OCI-LY7 (cell line): ENCODE measurements around the gene PIGM. TPM values are rescaled to one million over a fixed set of nuclear protein-coding genes. Genes with fewer than 3 reads are reported as not detected.

Experiments used
- BruUV-seq: library from RNA; stranded (reverse); fragments of 400-500 nt; replicated peaks from 2 replicates; lab custom pipeline; 2021; lab: Mats Ljungman, UMichigan
- CTCF ChIA-PET: fragments of 300-600 bp; sonication (Branson Sonifier 250); formaldehyde crosslinking; loops from one replicate; lab custom pipeline; 2022; ENCODE audit warnings: antibody characterized with exemption; ENCODE audit not compliant: unreplicated experiment; lab: Charles Lee
- POLR2A ChIA-PET: fragments of 300-600 bp; sonication (Branson Sonifier 250); formaldehyde crosslinking; loops from one replicate; lab custom pipeline; 2022; ENCODE audit warnings: antibody characterized with exemption; lab: Charles Lee
- DNase-seq: peaks from one replicate; pipeline ENCODE4 v3.0.0-alpha.2; 2015; ENCODE audit warnings: low spot score
- H2AFZ ChIP-seq: fragments of 200-600 bp; sonication (generic), shearing (Covaris generic); 2 replicates; pipeline ENCODE4 v1.6.1; 2014; ENCODE audit warnings: mild to moderate bottlenecking, antibody characterized with exemption, low read length, moderate library complexity
- H3K27ac ChIP-seq: fragments of 200-600 bp; sonication (generic); 2 replicates; pipeline ENCODE4 v1.5.1; 2014; ENCODE audit warnings: mixed run types, low read depth, mild to moderate bottlenecking, moderate library complexity, low read length, inconsistent platforms; ENCODE audit not compliant: poor library complexity, severe bottlenecking
- H3K36me3 ChIP-seq: fragments of 200-600 bp; sonication (generic); 2 replicates; pipeline ENCODE4 v1.6.1; 2014; ENCODE audit warnings: mild to moderate bottlenecking, antibody characterized with exemption, low read length, moderate library complexity, mixed read lengths; ENCODE audit not compliant: insufficient read depth
- H3K4me1 ChIP-seq: fragments of 200-600 bp; sonication (generic); 2 replicates; pipeline ENCODE4 v1.5.1; 2014; ENCODE audit warnings: mild to moderate bottlenecking, low read length; ENCODE audit not compliant: insufficient read depth, poor library complexity, severe bottlenecking
- H3K4me2 ChIP-seq: fragments of 200-600 bp; sonication (generic); 2 replicates; pipeline ENCODE4 v1.6.1; 2014; ENCODE audit warnings: mild to moderate bottlenecking, low read length
- H3K4me3 ChIP-seq: fragments of 200-600 bp; sonication (generic); 2 replicates; pipeline ENCODE4 v1.5.1; 2014; ENCODE audit warnings: mild to moderate bottlenecking, low read depth, low read length; ENCODE audit not compliant: poor library complexity, severe bottlenecking
- H3K79me2 ChIP-seq: fragments of 200-600 bp; sonication (generic); 2 replicates; pipeline ENCODE4 v1.6.1; 2016; ENCODE audit warnings: low read depth, mild to moderate bottlenecking, low read length, moderate library complexity, mixed read lengths; ENCODE audit not compliant: insufficient read depth
- H3K9me2 ChIP-seq: fragments of 200-600 bp; sonication (generic); 2 replicates; pipeline ENCODE4 v1.6.1; 2016; ENCODE audit warnings: mild to moderate bottlenecking, low read length, mixed read lengths; ENCODE audit not compliant: insufficient read depth
- H3K9me3 ChIP-seq: fragments of 200-600 bp; sonication (generic); 2 replicates; pipeline ENCODE4 v1.6.1; 2014; ENCODE audit warnings: mild to moderate bottlenecking, mixed run types, low read length, mixed read lengths
- H4K20me1 ChIP-seq: fragments of 200-600 bp; sonication (generic); 2 replicates; pipeline ENCODE4 v1.6.1; 2014; ENCODE audit warnings: mild to moderate bottlenecking, antibody characterized with exemption, low read length, moderate library complexity, mixed read lengths; ENCODE audit not compliant: insufficient read depth
- CTCF ChIP-seq: fragments of 200-600 bp; sonication (generic); conservative IDR thresholded peaks from 2 replicates; pipeline ENCODE4 v1.5.1; 2014; ENCODE audit warnings: mild to moderate bottlenecking, antibody characterized with exemption, low read length, moderate library complexity, mixed read lengths
- EZH2phosphoT487 ChIP-seq: fragments of 200-600 bp; sonication (generic); IDR thresholded peaks from 2 replicates; pipeline ENCODE4 v1.6.1; 2018; ENCODE audit warnings: low read depth, borderline replicate concordance, mild to moderate bottlenecking, mixed run types, antibody characterized with exemption, low read length, moderate library complexity, mixed read lengths
- intact Hi-C: fragments of 100-400 bp; cut with micrococcal nuclease; formaldehyde crosslinking; loops from one replicate; pipeline ENCODE4 v1.10.0; 2022; ENCODE audit not compliant: unreplicated experiment
- total RNA-seq, 2 experiments: library from RNA; depleted of rRNA in 1 of 2; stranded (reverse); fragments of >200 nt in 1 of 2; shearing (Covaris generic) in 1 of 2; gene quantifications; 2 replicates each; pipeline ENCODE4 v1.2.3, GENCODE V29; 2014 to 2022

PIGM gene
- total RNA-seq, 2 experiments from 2014 or later = 4.2 to 5.1 TPM

GRCh38 chr1:160045653-160046052 is 13.9 kb upstream of the PIGM start:
- intact Hi-C loops = no loop called here
- H3K4me2 ChIP-seq = no peak overlapping the region
- CTCF ChIA-PET = interaction anchor here (0.9 to 2.7 kb wide), 4 partner anchors 8 to 40 kb away, joined by 3 to 19 read pairs (median 4); partner anchors contain the start of gene KCNJ9

GRCh38 chr1:160043543-160043942 is 11.8 kb upstream of the PIGM start:
- Histone ChIP-seq H3K27ac (no peak overlapping the region), H3K79me2 (no peaks in the 10 kb centered on the region), H2AFZ (no peak overlapping the region), H3K4me2 (no peak overlapping the region), H3K36me3 (no peaks in the 10 kb centered on the region), H3K4me3 (no peak overlapping the region), H3K4me1 (peaks cover 18% of the 10 kb centered on the region), H4K20me1 (no peaks in the 10 kb centered on the region), H3K9me2 (no peaks in the 10 kb centered on the region), H3K9me3 (no peaks in the 10 kb centered on the region)
- POLR2A ChIA-PET = interaction anchor here (1.6 kb wide), 1 partner anchor 10 kb away, joined by 7 read pairs; no protein-coding TSS in a partner anchor
- DNase-seq = no peak
- intact Hi-C loops = no loop called here
- CTCF ChIA-PET = no interaction called here
- BruUV-seq = no TSS peak
- TF ChIP-seq EZH2phosphoT487 = no peak
- TF ChIP-seq CTCF = no peak

More at GRCh38 chr1:160045653-160046052, 13.9 kb upstream of the PIGM start:
- H4K20me1 ChIP-seq = no peaks in the 10 kb centered on the region
- no peak for TF ChIP-seq CTCF
- no peak for TF ChIP-seq EZH2phosphoT487
- POLR2A ChIA-PET = interaction anchor here (0.6 to 3.4 kb wide), 2 partner anchors 15 to 36 kb away, joined by 3 to 15 read pairs; partner anchors contain the start of gene KCNJ9
- no peak overlapping the region for H3K27ac ChIP-seq
- H2AFZ ChIP-seq = no peak overlapping the region
- BruUV-seq = no TSS peak
- no peaks in the 10 kb centered on the region for H3K79me2 ChIP-seq
- DNase-seq = no peak
- no peaks in the 10 kb centered on the region for H3K36me3 ChIP-seq
- H3K9me2 ChIP-seq = no peaks in the 10 kb centered on the region
- peaks cover 18% of the 10 kb centered on the region for H3K4me1 ChIP-seq
- H3K9me3 ChIP-seq = no peaks in the 10 kb centered on the region
- no peak overlapping the region for H3K4me3 ChIP-seq

DNA sequence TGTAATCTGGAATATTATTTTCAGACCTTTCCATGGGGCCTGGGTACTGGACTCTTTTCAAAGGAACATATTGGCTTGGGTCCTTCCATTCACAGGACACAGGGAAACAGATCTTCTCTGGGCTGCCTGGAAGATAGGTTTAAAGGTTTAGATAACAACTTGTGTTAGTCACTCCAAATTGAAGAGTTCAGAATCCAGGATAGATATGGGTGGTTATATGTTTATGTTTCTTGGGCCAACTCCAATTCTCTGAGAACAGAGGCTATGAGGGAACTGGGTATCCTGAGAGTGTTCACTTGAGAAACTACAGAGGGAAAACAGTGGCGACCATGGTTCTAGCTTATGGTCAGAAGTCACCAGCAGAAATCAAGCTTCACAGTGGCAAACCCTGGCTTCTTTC is 8.7 kb upstream of the PIGM start:
- Histone ChIP-seq H3K79me2 (no peaks in the 10 kb centered on the region), H3K4me1 (no peaks in the 10 kb centered on the region), H3K4me2 (no peak overlapping the region), H3K4me3 (no peak overlapping the region), H2AFZ (no peak overlapping the region), H4K20me1 (no peaks in the 10 kb centered on the region), H3K27ac (no peak overlapping the region), H3K9me3 (no peaks in the 10 kb centered on the region), H3K36me3 (no peaks in the 10 kb centered on the region), H3K9me2 (no peaks in the 10 kb centered on the region)
- ChIA-PET POLR2A (no interaction called here), CTCF (no interaction called here)
- DNase-seq = no peak
- no TSS peak for BruUV-seq
- intact Hi-C loops = no loop called here
- TF ChIP-seq CTCF (no peak), EZH2phosphoT487 (no peak)
